Measurements from ENCODE around the gene HSPA8. TPM values are rescaled to one million over a fixed set of nuclear protein-coding genes. Genes with fewer than 3 reads are reported as not detected.

HSPA8 gene
- total RNA-seq, 1 experiment from 2014 or later = 1,755 TPM

DNA sequence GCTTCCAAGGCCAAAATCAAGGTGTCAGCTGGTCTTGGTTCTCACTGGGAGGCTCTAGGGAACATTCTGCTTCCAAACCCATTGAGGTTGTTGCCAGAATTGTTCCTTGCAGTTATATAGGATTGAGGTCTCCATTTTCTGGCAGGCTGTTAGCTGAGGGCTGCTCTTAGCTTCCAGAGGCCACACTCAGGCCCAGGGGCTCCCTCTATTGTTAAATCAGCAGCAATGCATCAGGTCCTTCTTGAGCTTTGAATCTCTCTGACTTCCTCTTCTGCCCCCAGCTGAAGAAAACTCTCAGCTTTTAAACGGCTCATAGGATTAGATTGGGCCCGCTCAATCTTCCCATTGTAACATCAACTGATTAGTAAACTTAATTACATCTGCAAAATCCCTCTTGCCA, 41.0 kb downstream of the HSPA8 start:
- Histone ChIP-seq H3K27ac (ENCODE audit: low read length) (no peak overlapping the region), H3K4me3 (ENCODE audit: low read depth in 2 of 2, low read length in 2 of 2) (no peak overlapping the region), H3K27me3 (ENCODE audit: control insufficient read depth, insufficient read depth, low read length) (no peaks in the 10 kb centered on the region), H3K9me3 (ENCODE audit: control insufficient read depth, insufficient read depth, low read depth, low read length) (no peaks in the 10 kb centered on the region), H3K36me3 (ENCODE audit: control insufficient read depth, insufficient read depth, low read length) (no peaks in the 10 kb centered on the region), H3K4me1 (ENCODE audit: control insufficient read depth, insufficient read depth, low read length) (peaks cover 5% of the 10 kb centered on the region; the same call in 1 of the 2 replicates)
- no peak for DNase-seq (ENCODE audit: low read depth, low spot score)
- no TSS peak for BruUV-seq (replicated peaks)
- TF ChIP-seq, protein P1, sequence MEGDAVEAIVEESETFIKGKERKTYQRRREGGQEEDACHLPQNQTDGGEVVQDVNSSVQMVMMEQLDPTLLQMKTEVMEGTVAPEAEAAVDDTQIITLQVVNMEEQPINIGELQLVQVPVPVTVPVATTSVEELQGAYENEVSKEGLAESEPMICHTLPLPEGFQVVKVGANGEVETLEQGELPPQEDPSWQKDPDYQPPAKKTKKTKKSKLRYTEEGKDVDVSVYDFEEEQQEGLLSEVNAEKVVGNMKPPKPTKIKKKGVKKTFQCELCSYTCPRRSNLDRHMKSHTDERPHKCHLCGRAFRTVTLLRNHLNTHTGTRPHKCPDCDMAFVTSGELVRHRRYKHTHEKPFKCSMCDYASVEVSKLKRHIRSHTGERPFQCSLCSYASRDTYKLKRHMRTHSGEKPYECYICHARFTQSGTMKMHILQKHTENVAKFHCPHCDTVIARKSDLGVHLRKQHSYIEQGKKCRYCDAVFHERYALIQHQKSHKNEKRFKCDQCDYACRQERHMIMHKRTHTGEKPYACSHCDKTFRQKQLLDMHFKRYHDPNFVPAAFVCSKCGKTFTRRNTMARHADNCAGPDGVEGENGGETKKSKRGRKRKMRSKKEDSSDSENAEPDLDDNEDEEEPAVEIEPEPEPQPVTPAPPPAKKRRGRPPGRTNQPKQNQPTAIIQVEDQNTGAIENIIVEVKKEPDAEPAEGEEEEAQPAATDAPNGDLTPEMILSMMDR (IDR thresholded peaks at IDR 0.05) = peak; percentile 82
- TF ChIP-seq SIN3A (IDR thresholded peaks at IDR 0.05; ENCODE audit: borderline replicate concordance, insufficient read depth, low read depth, low read length) (no peak), POLR2AphosphoS5 (IDR thresholded peaks at IDR 0.05; ENCODE audit: low read depth, low read length) (no peak)
- TF ChIP-seq, protein P2, sequence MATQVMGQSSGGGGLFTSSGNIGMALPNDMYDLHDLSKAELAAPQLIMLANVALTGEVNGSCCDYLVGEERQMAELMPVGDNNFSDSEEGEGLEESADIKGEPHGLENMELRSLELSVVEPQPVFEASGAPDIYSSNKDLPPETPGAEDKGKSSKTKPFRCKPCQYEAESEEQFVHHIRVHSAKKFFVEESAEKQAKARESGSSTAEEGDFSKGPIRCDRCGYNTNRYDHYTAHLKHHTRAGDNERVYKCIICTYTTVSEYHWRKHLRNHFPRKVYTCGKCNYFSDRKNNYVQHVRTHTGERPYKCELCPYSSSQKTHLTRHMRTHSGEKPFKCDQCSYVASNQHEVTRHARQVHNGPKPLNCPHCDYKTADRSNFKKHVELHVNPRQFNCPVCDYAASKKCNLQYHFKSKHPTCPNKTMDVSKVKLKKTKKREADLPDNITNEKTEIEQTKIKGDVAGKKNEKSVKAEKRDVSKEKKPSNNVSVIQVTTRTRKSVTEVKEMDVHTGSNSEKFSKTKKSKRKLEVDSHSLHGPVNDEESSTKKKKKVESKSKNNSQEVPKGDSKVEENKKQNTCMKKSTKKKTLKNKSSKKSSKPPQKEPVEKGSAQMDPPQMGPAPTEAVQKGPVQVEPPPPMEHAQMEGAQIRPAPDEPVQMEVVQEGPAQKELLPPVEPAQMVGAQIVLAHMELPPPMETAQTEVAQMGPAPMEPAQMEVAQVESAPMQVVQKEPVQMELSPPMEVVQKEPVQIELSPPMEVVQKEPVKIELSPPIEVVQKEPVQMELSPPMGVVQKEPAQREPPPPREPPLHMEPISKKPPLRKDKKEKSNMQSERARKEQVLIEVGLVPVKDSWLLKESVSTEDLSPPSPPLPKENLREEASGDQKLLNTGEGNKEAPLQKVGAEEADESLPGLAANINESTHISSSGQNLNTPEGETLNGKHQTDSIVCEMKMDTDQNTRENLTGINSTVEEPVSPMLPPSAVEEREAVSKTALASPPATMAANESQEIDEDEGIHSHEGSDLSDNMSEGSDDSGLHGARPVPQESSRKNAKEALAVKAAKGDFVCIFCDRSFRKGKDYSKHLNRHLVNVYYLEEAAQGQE (IDR thresholded peaks at IDR 0.05; ENCODE audit: insufficient read depth in 1 of 2, low read depth in 2 of 2, low read length in 1 of 2) = no peak
- in situ Hi-C loops (cut with HindIII; ENCODE audit: low pct_unique_long_range_greater_than_20kb, low sequenced_read_pairs) (no loop called here), intact Hi-C loops (cut with micrococcal nuclease; ENCODE audit: unreplicated experiment) (no loop called here)
- ChIA-PET CTCF (interaction anchor here (0.5 to 1.1 kb wide), 10 partner anchors 32 to 363 kb away, joined by 3 to 15 read pairs (median 4); no protein-coding TSS in a partner anchor), POLR2A (interaction anchor here (0.7 to 1.2 kb wide), 2 partner anchors 9 to 164 kb away, joined by 3 to 4 read pairs; no protein-coding TSS in a partner anchor)
- ATAC-seq = peak; percentile 64

DNA sequence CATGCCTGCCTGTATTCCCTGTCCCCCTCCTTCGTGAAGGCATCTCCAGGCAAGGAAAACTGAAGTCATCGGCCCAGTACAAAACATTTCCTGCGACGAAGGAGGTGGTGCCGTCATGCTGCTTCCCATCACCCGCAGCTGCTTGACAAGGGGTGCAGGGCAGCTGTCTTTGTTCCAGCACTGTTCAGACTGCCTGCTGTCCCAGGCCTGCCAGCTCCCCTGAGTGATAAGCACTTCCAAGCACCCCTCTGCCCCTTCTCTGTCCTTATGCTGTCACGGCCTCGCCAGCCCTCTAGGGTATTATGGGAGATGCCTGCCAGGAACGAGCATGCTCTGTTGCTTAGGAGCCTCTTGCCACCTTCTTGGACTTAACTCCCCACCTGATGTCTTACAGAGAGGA, 43.2 kb downstream of the HSPA8 start:
- BruUV-seq (replicated peaks) = no TSS peak
- no peak overlapping the region for H3K27ac ChIP-seq (ENCODE audit: low read length)
- H3K4me1 ChIP-seq (ENCODE audit: control insufficient read depth, insufficient read depth, low read length) = peaks cover 5% of the 10 kb centered on the region; the same call in 1 of the 2 replicates
- ATAC-seq = no peak
- H3K27me3 ChIP-seq (ENCODE audit: control insufficient read depth, insufficient read depth, low read length) = no peaks in the 10 kb centered on the region
- H3K36me3 ChIP-seq (ENCODE audit: control insufficient read depth, insufficient read depth, low read length) = no peaks in the 10 kb centered on the region
- no peaks in the 10 kb centered on the region for H3K9me3 ChIP-seq (ENCODE audit: control insufficient read depth, insufficient read depth, low read depth, low read length)
- ChIA-PET POLR2A (no interaction called here), CTCF (no interaction called here)
- no peak for DNase-seq (ENCODE audit: low read depth, low spot score)
- TF ChIP-seq POLR2AphosphoS5 (IDR thresholded peaks at IDR 0.05; ENCODE audit: low read depth, low read length) (no peak), SIN3A (IDR thresholded peaks at IDR 0.05; ENCODE audit: borderline replicate concordance, insufficient read depth, low read depth, low read length) (no peak), TCF7L2 (IDR thresholded peaks at IDR 0.05; ENCODE audit: low read depth, low read length) (no peak)
- TF ChIP-seq, protein P1 (IDR thresholded peaks at IDR 0.05) = no peak
- TF ChIP-seq, protein P2 (IDR thresholded peaks at IDR 0.05; ENCODE audit: insufficient read depth in 1 of 2, low read depth in 2 of 2, low read length in 1 of 2) = no peak
- H3K4me3 ChIP-seq (ENCODE audit: low read depth in 2 of 2, low read length in 2 of 2) = no peak overlapping the region
- intact Hi-C loops (cut with micrococcal nuclease; ENCODE audit: unreplicated experiment) = no loop called here
- in situ Hi-C loops (cut with HindIII; ENCODE audit: low pct_unique_long_range_greater_than_20kb, low sequenced_read_pairs) = no loop called here

All from Panc1 (cell line).